ENCODE results near the gene SGPL1. TPM values are rescaled to one million over a fixed set of nuclear protein-coding genes. Genes with fewer than 3 reads are reported as not detected.
A peak's percentile ranks its signal among the peaks of the same experiment; 100 is the strongest.

Gene SGPL1
- total and polyA plus RNA-seq, 2 experiments from 2014 or later = 12.0 to 42.7 TPM

DNA sequence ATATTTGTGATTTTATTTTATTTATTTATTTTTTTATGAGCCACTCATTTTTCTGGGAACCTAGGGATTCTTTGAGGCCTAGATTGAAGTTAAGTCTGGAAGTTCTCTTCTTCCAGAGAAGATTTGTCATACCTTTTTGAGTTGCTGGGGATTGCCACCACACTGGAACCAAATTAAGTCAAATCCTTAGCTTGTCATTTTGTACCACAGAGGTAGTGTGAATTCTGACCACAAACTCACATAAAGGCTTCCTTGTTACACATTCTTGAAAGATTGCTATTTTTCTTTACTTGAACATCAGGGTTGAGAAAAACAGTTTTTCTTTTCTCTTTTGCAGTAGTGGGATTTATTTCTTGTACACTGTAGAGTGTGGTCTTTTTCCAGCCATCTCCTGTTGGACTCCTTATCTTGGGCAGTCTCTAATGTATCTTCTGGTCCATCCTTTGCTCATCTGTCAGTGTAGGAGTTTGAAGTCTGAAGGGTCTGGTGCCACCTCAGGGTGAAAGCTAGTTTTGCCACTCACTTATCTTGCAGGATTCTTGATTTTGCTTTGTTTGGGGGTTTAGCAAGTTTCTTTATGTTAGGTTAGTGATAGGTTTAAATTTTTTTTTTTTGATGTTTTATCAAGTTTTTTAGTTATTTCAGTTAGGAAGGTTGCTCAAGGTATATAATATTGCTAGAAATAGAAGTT, 47.9 kb downstream of the SGPL1 start:
- H3F3A ChIP-seq (replicated peaks; ENCODE audit: low read depth) = no peaks in the 10 kb centered on the region
- H3K36me3 Mint-ChIP-seq (ENCODE audit: low read depth) = peaks cover 37% of the 10 kb centered on the region
- H2AFZ ChIP-seq = no peak overlapping the region
- H3K4me3 Mint-ChIP-seq = no peak overlapping the region
- H3K4me1 ChIP-seq (ENCODE audit: insufficient read depth) = 0 out of 2 replicates have a peak, but pooled peaks cover 7% of the 10 kb centered on the region
- H3K4me1 Mint-ChIP-seq = peaks cover 23% of the 10 kb centered on the region
- DNase-seq (ENCODE audit: low spot score) (no peak), ATAC-seq (no peak)
- no peaks in the 10 kb centered on the region for H3K9me3 Mint-ChIP-seq
- no peak overlapping the region for H3K27ac Mint-ChIP-seq
- H3K9me2 ChIP-seq (ENCODE audit: insufficient read depth) = no peaks in the 10 kb centered on the region
- no peak overlapping the region for H3K4me3 ChIP-seq
- H3K36me3 ChIP-seq (ENCODE audit: insufficient read depth) = peaks cover 26% of the 10 kb centered on the region
- TF ChIP-seq, protein P1, sequence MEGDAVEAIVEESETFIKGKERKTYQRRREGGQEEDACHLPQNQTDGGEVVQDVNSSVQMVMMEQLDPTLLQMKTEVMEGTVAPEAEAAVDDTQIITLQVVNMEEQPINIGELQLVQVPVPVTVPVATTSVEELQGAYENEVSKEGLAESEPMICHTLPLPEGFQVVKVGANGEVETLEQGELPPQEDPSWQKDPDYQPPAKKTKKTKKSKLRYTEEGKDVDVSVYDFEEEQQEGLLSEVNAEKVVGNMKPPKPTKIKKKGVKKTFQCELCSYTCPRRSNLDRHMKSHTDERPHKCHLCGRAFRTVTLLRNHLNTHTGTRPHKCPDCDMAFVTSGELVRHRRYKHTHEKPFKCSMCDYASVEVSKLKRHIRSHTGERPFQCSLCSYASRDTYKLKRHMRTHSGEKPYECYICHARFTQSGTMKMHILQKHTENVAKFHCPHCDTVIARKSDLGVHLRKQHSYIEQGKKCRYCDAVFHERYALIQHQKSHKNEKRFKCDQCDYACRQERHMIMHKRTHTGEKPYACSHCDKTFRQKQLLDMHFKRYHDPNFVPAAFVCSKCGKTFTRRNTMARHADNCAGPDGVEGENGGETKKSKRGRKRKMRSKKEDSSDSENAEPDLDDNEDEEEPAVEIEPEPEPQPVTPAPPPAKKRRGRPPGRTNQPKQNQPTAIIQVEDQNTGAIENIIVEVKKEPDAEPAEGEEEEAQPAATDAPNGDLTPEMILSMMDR (conservative IDR thresholded peaks at IDR 0.05; ENCODE audit: low read depth in 2 of 2) = no peak
- TF ChIP-seq EZH2 (IDR thresholded peaks at IDR 0.05; ENCODE audit: low read depth, unreplicated experiment) (no peak), JUNB (IDR thresholded peaks at IDR 0.05; ENCODE audit: unreplicated experiment) (no peak), ZNF114 (CRISPR knock-in tag; IDR thresholded peaks at IDR 0.05) (no peak), STAT1 (IDR thresholded peaks at IDR 0.05; ENCODE audit: unreplicated experiment) (no peak), POLR2AphosphoS5 (IDR thresholded peaks at IDR 0.05; ENCODE audit: low read depth) (no peak), EZH2phosphoT487 (IDR thresholded peaks at IDR 0.05; ENCODE audit: unreplicated experiment) (no peak), ZNF331 (CRISPR knock-in tag; IDR thresholded peaks at IDR 0.05; ENCODE audit: low read depth) (no peak), CREB1 (CRISPR knock-in tag; IDR thresholded peaks at IDR 0.05; ENCODE audit: low read depth) (no peak), NANOG (IDR thresholded peaks at IDR 0.05; ENCODE audit: borderline replicate concordance) (no peak)
- TF ChIP-seq, protein P2, sequence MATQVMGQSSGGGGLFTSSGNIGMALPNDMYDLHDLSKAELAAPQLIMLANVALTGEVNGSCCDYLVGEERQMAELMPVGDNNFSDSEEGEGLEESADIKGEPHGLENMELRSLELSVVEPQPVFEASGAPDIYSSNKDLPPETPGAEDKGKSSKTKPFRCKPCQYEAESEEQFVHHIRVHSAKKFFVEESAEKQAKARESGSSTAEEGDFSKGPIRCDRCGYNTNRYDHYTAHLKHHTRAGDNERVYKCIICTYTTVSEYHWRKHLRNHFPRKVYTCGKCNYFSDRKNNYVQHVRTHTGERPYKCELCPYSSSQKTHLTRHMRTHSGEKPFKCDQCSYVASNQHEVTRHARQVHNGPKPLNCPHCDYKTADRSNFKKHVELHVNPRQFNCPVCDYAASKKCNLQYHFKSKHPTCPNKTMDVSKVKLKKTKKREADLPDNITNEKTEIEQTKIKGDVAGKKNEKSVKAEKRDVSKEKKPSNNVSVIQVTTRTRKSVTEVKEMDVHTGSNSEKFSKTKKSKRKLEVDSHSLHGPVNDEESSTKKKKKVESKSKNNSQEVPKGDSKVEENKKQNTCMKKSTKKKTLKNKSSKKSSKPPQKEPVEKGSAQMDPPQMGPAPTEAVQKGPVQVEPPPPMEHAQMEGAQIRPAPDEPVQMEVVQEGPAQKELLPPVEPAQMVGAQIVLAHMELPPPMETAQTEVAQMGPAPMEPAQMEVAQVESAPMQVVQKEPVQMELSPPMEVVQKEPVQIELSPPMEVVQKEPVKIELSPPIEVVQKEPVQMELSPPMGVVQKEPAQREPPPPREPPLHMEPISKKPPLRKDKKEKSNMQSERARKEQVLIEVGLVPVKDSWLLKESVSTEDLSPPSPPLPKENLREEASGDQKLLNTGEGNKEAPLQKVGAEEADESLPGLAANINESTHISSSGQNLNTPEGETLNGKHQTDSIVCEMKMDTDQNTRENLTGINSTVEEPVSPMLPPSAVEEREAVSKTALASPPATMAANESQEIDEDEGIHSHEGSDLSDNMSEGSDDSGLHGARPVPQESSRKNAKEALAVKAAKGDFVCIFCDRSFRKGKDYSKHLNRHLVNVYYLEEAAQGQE (IDR thresholded peaks at IDR 0.05; ENCODE audit: unreplicated experiment) = no peak
- TF ChIP-seq, protein P3, sequence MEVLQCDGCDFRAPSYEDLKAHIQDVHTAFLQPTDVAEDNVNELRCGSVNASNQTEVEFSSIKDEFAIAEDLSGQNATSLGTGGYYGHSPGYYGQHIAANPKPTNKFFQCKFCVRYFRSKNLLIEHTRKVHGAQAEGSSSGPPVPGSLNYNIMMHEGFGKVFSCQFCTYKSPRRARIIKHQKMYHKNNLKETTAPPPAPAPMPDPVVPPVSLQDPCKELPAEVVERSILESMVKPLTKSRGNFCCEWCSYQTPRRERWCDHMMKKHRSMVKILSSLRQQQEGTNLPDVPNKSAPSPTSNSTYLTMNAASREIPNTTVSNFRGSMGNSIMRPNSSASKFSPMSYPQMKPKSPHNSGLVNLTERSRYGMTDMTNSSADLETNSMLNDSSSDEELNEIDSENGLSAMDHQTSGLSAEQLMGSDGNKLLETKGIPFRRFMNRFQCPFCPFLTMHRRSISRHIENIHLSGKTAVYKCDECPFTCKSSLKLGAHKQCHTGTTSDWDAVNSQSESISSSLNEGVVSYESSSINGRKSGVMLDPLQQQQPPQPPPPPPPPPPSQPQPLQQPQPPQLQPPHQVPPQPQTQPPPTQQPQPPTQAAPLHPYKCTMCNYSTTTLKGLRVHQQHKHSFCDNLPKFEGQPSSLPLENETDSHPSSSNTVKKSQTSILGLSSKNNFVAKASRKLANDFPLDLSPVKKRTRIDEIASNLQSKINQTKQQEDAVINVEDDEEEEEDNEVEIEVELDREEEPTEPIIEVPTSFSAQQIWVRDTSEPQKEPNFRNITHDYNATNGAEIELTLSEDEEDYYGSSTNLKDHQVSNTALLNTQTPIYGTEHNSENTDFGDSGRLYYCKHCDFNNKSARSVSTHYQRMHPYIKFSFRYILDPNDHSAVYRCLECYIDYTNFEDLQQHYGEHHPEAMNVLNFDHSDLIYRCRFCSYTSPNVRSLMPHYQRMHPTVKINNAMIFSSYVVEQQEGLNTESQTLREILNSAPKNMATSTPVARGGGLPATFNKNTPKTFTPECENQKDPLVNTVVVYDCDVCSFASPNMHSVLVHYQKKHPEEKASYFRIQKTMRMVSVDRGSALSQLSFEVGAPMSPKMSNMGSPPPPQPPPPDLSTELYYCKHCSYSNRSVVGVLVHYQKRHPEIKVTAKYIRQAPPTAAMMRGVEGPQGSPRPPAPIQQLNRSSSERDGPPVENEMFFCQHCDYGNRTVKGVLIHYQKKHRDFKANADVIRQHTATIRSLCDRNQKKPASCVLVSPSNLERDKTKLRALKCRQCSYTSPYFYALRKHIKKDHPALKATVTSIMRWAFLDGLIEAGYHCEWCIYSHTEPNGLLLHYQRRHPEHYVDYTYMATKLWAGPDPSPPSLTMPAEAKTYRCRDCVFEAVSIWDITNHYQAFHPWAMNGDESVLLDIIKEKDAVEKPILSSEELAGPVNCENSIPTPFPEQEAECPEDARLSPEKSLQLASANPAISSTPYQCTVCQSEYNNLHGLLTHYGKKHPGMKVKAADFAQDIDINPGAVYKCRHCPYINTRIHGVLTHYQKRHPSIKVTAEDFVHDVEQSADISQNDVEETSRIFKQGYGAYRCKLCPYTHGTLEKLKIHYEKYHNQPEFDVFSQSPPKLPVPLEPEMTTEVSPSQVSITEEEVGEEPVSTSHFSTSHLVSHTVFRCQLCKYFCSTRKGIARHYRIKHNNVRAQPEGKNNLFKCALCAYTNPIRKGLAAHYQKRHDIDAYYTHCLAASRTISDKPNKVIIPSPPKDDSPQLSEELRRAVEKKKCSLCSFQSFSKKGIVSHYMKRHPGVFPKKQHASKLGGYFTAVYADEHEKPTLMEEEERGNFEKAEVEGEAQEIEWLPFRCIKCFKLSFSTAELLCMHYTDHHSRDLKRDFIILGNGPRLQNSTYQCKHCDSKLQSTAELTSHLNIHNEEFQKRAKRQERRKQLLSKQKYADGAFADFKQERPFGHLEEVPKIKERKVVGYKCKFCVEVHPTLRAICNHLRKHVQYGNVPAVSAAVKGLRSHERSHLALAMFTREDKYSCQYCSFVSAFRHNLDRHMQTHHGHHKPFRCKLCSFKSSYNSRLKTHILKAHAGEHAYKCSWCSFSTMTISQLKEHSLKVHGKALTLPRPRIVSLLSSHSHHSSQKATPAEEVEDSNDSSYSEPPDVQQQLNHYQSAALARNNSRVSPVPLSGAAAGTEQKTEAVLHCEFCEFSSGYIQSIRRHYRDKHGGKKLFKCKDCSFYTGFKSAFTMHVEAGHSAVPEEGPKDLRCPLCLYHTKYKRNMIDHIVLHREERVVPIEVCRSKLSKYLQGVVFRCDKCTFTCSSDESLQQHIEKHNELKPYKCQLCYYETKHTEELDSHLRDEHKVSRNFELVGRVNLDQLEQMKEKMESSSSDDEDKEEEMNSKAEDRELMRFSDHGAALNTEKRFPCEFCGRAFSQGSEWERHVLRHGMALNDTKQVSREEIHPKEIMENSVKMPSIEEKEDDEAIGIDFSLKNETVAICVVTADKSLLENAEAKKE (CRISPR knock-in tag; IDR thresholded peaks at IDR 0.05) = no peak
- TF ChIP-seq, protein P4, sequence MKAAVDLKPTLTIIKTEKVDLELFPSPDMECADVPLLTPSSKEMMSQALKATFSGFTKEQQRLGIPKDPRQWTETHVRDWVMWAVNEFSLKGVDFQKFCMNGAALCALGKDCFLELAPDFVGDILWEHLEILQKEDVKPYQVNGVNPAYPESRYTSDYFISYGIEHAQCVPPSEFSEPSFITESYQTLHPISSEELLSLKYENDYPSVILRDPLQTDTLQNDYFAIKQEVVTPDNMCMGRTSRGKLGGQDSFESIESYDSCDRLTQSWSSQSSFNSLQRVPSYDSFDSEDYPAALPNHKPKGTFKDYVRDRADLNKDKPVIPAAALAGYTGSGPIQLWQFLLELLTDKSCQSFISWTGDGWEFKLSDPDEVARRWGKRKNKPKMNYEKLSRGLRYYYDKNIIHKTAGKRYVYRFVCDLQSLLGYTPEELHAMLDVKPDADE (IDR thresholded peaks at IDR 0.05) = no peak
- H4K20me1 ChIP-seq (replicated peaks; ENCODE audit: insufficient read depth) = 0 out of 2 replicates have a peak, but pooled peaks cover 10% of the 10 kb centered on the region
- no peak overlapping the region for H3K4me2 ChIP-seq
- H3K27ac ChIP-seq (ENCODE audit: low read depth) = peak overlapping the region; percentile 29; the same call in 1 of the 2 replicates
- no peaks in the 10 kb centered on the region for H3K79me2 ChIP-seq (replicated peaks; ENCODE audit: insufficient read depth)
- H3K27me3 ChIP-seq (ENCODE audit: insufficient read depth) = no peaks in the 10 kb centered on the region
- H3K27me3 Mint-ChIP-seq (ENCODE audit: insufficient read depth, low read depth, poor library complexity) = no peaks in the 10 kb centered on the region

All from GM23338 (cell line).